NCI-H1694 (cell line): ENCODE data around the gene MMP28.

ENCODE experiments used
- DNase-seq: peaks from one replicate; lab custom pipeline; 2025; lab: John Stamatoyannopoulos, UW

The MMP28 gene

DNA sequence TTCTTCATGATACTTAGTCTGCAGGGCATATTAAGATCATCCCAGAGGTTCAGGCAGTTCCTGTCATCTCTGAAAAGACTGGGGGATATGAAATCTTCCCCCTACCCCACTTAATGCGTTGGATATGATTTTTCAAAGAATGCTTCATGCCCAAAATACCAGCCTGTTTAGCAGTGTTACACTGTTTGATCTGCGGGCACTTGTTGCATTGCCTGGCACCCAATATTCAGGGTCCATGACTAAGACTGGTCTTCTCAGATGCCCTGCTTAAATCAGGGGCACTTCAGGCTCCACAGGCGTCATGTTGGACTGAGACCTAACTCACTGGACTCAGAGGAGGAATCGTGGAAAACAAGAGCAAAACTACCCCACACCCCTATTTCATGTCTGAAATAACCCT is 70.4 kb downstream of the MMP28 start:
- DNase-seq, result no peak

DNA sequence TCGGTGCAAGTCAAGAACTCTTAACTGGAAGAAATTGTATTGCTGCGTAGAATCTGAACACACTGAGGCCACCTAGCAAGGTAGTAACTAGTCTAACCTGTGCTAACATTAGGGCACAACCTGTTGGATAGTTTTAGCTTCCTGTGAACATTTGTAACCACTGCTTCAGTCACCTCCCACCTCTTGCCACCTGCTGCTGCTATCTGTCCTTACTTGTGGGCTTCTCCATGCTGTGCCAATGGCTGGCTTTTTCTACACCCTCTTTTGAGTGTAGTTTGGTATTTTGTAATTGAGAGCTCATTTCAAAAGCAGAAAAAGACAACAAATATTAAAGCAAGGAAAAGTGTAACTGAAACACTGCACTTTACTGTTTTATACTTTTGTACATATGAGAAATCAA is 71.7 kb downstream of the MMP28 start:
- DNase-seq, result no peak

DNA sequence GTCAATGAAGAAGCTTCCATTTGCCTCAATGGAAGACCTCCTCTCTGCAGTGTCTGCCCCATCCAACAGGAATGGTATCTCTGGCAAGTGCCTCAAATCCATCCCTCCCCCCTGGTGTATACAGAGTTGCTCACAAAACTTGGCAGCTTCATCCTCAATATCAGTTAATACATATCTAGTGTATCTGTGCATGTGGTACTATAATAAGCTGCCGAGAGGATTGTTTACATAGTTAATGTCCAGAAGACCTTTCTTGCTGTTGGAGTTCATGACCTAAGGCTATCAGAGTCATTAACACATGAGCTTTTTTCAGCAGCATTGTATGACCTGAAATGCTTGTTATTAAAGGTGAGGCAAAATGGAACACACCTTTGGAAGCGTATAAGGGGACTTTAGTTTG is 78.0 kb downstream of the MMP28 start:
- DNase-seq, result no peak

DNA sequence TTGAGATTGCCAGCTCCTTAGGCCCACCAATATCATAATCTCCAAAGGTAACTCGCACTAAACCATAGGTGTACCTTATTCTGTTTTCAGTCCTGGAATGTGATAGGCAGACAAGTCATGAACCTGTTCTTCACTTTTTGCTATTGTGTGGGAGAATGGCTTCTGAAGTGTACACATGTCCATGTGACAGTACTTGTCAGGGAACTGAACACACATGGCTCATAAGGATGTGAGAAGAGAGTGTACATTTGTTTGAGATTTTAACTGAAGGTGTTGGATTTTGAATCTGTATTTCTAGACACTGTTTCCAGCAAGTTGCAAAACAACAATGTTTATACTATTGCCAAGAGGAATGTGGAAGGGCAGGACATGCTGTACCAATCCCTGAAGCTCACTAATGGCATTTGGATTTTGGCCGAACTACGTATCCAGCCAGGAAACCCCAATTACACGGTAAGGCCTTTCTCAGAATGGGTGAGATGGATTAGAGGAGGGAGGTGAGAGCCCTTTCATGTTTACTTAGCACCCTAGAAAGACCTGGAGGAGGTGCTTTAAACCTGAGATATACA is 78.5 kb downstream of the MMP28 start:
- no peak for DNase-seq

DNA sequence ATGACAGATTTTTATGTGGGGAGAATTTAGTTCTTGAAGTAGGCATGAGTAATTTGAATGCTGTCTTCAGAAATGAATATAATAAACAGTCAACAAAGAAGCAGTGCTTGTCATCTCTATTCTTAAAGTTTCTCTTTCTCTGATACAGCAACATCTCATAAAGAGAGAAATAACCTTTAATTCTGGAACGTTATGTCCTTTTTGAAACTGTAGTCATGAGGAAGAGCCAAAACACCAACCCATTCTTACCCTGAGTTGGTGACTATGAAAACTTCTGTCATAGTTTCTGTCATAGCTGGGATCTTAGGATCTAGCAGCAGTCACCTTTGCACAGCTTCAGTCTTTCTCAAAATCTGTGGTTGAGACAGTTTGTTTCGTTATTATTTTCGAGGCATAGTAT is 79.3 kb downstream of the MMP28 start:
- DNase-seq, result no peak
